ENCODE results near the gene ACSM2B. TPM values are rescaled to one million over a fixed set of nuclear protein-coding genes. Genes with fewer than 3 reads are reported as not detected.

The ACSM2B gene
- total RNA-seq, 1 experiment from 2014 or later, result 0.20 TPM

DNA sequence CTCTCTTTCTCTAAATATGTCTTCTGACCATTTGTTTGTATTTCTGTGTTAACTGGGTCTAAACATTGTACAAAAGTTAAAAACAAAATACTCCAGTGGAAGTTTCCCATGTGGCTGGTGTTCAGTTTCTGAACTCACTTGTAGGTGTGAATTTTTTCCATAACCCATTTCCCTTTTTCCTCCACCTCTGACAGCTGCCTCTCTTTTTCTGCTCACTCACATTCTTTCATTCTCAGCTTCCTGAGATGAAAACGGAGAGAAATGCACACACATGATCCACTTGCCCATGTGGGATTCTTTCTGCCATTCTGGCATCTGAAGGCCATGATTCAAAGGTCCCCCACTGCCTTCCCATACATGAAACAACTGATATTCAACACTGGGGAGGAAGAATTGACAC is 41.1 kb upstream of the ACSM2B start (continued):
- TF ChIP-seq, protein P1, sequence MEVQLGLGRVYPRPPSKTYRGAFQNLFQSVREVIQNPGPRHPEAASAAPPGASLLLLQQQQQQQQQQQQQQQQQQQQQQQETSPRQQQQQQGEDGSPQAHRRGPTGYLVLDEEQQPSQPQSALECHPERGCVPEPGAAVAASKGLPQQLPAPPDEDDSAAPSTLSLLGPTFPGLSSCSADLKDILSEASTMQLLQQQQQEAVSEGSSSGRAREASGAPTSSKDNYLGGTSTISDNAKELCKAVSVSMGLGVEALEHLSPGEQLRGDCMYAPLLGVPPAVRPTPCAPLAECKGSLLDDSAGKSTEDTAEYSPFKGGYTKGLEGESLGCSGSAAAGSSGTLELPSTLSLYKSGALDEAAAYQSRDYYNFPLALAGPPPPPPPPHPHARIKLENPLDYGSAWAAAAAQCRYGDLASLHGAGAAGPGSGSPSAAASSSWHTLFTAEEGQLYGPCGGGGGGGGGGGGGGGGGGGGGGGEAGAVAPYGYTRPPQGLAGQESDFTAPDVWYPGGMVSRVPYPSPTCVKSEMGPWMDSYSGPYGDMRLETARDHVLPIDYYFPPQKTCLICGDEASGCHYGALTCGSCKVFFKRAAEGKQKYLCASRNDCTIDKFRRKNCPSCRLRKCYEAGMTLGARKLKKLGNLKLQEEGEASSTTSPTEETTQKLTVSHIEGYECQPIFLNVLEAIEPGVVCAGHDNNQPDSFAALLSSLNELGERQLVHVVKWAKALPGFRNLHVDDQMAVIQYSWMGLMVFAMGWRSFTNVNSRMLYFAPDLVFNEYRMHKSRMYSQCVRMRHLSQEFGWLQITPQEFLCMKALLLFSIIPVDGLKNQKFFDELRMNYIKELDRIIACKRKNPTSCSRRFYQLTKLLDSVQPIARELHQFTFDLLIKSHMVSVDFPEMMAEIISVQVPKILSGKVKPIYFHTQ (CRISPR knock-in tag; IDR thresholded peaks at IDR 0.05), result no peak
- TF ChIP-seq, protein P2, sequence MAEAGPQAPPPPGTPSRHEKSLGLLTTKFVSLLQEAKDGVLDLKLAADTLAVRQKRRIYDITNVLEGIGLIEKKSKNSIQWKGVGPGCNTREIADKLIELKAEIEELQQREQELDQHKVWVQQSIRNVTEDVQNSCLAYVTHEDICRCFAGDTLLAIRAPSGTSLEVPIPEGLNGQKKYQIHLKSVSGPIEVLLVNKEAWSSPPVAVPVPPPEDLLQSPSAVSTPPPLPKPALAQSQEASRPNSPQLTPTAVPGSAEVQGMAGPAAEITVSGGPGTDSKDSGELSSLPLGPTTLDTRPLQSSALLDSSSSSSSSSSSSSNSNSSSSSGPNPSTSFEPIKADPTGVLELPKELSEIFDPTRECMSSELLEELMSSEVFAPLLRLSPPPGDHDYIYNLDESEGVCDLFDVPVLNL (CRISPR knock-in tag; IDR thresholded peaks at IDR 0.05; ENCODE audit: borderline replicate concordance, low read depth), result no peak
- TF ChIP-seq SMAD4 (CRISPR knock-in tag; IDR thresholded peaks at IDR 0.05), result no peak
- no peak for TF ChIP-seq TEAD4 (CRISPR knock-in tag; IDR thresholded peaks at IDR 0.05)

DNA sequence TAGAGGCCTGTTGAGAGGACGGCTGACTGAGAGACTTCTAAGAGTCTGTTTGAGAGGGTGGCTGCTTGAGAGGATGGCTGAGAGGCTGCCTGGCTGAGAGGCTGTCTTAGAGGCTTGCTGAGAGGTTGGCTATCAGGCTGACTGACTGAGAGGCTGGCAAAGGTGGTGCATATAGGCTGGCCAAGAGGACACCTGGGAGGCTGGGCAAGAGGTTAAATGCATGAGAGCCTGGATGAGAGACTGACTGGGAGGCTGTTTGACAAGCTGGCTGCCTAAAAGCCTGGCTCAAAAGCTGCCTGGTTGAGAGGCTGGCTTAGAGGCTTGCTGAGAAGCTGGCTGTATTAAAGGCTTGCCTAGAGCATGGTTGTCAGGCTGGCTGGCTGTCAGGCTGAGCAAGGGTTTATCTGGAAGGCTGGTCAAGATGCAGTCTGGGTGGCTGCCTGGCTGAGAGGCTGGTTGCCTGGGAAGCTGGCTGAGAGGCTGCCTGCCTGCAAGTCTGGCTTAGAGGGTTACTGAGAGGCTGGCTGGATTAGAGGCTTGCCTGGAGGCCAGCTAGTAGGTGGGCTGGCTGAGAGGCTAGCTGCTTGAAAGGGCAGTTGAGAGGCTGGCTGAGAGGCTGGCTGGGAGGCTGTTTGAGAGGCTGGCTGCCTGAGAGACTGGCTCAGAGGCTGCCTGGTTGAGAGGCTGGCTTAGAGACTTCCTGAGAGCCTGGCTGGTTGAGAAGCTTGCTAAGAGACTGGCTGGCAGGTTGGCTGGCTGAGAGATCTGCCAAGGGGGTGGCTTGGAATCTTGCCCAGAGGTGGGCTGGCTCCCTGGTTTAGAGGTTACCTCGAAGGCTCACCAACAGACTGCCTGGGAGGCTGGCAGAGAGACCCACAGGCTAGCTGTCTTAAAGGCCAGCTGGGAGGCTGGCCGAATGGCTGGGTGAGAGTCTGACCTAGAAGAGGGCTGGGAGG is 38.3 kb upstream of the ACSM2B start:
- no peaks in the 10 kb centered on the region for H3K36me3 Mint-ChIP-seq
- CTCF ChIA-PET, result no interaction called here
- POLR2A ChIA-PET, result no interaction called here
- no peaks in the 10 kb centered on the region; the same call in 1 of the 2 replicates for H3K27me3 Mint-ChIP-seq (ENCODE audit: low read depth)
- no peak for DNase-seq (ENCODE audit: low spot score)
- H3K9me3 Mint-ChIP-seq, result peaks cover 6% of the 10 kb centered on the region; the same call in 1 of the 2 replicates
- no peak overlapping the region for H3K4me3 Mint-ChIP-seq
- ATAC-seq, result no peak
- peaks cover 16% of the 10 kb centered on the region for H3K4me1 Mint-ChIP-seq
- H3K27ac Mint-ChIP-seq, result no peak overlapping the region
- TF ChIP-seq ZNF263 (CRISPR knock-in tag; IDR thresholded peaks at IDR 0.05; ENCODE audit: low read depth) (no peak), TEAD4 (CRISPR knock-in tag; IDR thresholded peaks at IDR 0.05) (no peak), NFE2L1 (CRISPR knock-in tag; IDR thresholded peaks at IDR 0.05) (no peak), TCF7 (CRISPR knock-in tag; IDR thresholded peaks at IDR 0.05; ENCODE audit: low read depth) (no peak), SOX15 (CRISPR knock-in tag; IDR thresholded peaks at IDR 0.05) (no peak), NR1H2 (CRISPR knock-in tag; IDR thresholded peaks at IDR 0.05) (no peak), CREB1 (CRISPR knock-in tag; IDR thresholded peaks at IDR 0.05) (no peak), ELF4 (CRISPR knock-in tag; IDR thresholded peaks at IDR 0.05; ENCODE audit: low read depth) (no peak)
- TF ChIP-seq, protein P3, sequence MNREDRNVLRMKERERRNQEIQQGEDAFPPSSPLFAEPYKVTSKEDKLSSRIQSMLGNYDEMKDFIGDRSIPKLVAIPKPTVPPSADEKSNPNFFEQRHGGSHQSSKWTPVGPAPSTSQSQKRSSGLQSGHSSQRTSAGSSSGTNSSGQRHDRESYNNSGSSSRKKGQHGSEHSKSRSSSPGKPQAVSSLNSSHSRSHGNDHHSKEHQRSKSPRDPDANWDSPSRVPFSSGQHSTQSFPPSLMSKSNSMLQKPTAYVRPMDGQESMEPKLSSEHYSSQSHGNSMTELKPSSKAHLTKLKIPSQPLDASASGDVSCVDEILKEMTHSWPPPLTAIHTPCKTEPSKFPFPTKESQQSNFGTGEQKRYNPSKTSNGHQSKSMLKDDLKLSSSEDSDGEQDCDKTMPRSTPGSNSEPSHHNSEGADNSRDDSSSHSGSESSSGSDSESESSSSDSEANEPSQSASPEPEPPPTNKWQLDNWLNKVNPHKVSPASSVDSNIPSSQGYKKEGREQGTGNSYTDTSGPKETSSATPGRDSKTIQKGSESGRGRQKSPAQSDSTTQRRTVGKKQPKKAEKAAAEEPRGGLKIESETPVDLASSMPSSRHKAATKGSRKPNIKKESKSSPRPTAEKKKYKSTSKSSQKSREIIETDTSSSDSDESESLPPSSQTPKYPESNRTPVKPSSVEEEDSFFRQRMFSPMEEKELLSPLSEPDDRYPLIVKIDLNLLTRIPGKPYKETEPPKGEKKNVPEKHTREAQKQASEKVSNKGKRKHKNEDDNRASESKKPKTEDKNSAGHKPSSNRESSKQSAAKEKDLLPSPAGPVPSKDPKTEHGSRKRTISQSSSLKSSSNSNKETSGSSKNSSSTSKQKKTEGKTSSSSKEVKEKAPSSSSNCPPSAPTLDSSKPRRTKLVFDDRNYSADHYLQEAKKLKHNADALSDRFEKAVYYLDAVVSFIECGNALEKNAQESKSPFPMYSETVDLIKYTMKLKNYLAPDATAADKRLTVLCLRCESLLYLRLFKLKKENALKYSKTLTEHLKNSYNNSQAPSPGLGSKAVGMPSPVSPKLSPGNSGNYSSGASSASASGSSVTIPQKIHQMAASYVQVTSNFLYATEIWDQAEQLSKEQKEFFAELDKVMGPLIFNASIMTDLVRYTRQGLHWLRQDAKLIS (CRISPR knock-in tag; IDR thresholded peaks at IDR 0.05; ENCODE audit: borderline replicate concordance), result no peak
- TF ChIP-seq, protein P4, sequence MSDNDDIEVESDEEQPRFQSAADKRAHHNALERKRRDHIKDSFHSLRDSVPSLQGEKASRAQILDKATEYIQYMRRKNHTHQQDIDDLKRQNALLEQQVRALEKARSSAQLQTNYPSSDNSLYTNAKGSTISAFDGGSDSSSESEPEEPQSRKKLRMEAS (CRISPR knock-in tag; IDR thresholded peaks at IDR 0.05), result no peak
- TF ChIP-seq, protein P5, sequence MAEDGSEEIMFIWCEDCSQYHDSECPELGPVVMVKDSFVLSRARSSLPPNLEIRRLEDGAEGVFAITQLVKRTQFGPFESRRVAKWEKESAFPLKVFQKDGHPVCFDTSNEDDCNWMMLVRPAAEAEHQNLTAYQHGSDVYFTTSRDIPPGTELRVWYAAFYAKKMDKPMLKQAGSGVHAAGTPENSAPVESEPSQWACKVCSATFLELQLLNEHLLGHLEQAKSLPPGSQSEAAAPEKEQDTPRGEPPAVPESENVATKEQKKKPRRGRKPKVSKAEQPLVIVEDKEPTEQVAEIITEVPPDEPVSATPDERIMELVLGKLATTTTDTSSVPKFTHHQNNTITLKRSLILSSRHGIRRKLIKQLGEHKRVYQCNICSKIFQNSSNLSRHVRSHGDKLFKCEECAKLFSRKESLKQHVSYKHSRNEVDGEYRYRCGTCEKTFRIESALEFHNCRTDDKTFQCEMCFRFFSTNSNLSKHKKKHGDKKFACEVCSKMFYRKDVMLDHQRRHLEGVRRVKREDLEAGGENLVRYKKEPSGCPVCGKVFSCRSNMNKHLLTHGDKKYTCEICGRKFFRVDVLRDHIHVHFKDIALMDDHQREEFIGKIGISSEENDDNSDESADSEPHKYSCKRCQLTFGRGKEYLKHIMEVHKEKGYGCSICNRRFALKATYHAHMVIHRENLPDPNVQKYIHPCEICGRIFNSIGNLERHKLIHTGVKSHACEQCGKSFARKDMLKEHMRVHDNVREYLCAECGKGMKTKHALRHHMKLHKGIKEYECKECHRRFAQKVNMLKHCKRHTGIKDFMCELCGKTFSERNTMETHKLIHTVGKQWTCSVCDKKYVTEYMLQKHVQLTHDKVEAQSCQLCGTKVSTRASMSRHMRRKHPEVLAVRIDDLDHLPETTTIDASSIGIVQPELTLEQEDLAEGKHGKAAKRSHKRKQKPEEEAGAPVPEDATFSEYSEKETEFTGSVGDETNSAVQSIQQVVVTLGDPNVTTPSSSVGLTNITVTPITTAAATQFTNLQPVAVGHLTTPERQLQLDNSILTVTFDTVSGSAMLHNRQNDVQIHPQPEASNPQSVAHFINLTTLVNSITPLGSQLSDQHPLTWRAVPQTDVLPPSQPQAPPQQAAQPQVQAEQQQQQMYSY (CRISPR knock-in tag; IDR thresholded peaks at IDR 0.05), result no peak
- TF ChIP-seq, protein P6, sequence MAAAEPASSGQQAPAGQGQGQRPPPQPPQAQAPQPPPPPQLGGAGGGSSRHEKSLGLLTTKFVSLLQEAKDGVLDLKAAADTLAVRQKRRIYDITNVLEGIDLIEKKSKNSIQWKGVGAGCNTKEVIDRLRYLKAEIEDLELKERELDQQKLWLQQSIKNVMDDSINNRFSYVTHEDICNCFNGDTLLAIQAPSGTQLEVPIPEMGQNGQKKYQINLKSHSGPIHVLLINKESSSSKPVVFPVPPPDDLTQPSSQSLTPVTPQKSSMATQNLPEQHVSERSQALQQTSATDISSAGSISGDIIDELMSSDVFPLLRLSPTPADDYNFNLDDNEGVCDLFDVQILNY (CRISPR knock-in tag; IDR thresholded peaks at IDR 0.05), result no peak
- TF ChIP-seq, protein P7, sequence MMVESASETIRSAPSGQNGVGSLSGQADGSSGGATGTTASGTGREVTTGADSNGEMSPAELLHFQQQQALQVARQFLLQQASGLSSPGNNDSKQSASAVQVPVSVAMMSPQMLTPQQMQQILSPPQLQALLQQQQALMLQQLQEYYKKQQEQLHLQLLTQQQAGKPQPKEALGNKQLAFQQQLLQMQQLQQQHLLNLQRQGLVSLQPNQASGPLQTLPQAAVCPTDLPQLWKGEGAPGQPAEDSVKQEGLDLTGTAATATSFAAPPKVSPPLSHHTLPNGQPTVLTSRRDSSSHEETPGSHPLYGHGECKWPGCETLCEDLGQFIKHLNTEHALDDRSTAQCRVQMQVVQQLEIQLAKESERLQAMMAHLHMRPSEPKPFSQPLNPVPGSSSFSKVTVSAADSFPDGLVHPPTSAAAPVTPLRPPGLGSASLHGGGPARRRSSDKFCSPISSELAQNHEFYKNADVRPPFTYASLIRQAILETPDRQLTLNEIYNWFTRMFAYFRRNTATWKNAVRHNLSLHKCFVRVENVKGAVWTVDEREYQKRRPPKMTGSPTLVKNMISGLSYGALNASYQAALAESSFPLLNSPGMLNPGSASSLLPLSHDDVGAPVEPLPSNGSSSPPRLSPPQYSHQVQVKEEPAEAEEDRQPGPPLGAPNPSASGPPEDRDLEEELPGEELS (CRISPR knock-in tag; IDR thresholded peaks at IDR 0.05), result no peak
- TF ChIP-seq, protein P8, sequence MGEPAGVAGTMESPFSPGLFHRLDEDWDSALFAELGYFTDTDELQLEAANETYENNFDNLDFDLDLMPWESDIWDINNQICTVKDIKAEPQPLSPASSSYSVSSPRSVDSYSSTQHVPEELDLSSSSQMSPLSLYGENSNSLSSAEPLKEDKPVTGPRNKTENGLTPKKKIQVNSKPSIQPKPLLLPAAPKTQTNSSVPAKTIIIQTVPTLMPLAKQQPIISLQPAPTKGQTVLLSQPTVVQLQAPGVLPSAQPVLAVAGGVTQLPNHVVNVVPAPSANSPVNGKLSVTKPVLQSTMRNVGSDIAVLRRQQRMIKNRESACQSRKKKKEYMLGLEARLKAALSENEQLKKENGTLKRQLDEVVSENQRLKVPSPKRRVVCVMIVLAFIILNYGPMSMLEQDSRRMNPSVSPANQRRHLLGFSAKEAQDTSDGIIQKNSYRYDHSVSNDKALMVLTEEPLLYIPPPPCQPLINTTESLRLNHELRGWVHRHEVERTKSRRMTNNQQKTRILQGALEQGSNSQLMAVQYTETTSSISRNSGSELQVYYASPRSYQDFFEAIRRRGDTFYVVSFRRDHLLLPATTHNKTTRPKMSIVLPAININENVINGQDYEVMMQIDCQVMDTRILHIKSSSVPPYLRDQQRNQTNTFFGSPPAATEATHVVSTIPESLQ (CRISPR knock-in tag; IDR thresholded peaks at IDR 0.05), result no peak

Data from WTC11 (cell line).